Stimulated activated CD4-positive, alpha-beta T cell treated with anti-CD3 and anti-CD28 coated beads, Interleukin-15, amount 100 ng/mL, for 48 hours (primary cell): Measurements from ENCODE around the gene OCRL.

Experiments used
- DNase-seq, 2 donors: peaks; one replicate each; pipeline ENCODE4 v3.0.0-alpha.2; 2020; ENCODE audit warnings: low read depth in 2 of 2

OCRL gene

DNA sequence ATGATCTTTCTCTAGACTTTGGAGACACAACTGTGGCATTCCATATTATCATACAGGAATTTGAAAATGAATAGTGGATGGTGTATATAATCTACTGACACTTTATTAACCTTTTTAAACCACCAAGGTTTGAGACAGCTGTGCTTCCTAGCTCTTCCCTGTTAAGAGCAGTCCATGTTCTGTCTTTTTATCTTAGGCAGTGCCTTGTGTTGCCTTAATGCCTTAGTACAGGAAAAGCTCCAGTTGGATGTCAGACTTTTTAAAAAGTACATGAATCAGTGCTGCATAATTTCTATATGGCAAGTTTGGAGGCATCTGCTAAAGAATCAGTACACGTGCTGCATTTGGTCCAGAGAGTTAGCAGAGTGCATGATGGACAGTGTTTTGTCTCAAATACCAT lies 45.1 kb downstream of the OCRL start:
- no peak for DNase-seq

DNA sequence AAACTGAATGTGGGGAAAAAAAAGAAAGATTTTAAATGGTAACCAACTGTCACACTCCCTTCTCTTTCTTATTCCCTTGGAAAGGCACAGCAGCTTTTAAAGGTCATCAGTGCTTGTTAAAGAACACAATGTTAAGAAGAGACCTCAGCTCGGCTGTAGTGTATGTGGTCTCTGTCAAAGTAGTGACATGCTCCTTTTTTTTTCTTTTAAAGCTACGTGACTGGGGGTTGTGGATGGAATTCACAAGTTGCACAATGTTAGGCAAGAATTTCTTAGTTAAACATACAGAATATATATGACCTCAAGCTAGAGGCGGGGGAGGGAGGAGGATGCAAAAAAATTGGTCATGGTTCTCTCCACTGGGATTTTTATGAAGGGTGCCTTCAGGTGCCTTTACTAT lies 45.6 kb downstream of the OCRL start:
- DNase-seq, result no peak

DNA sequence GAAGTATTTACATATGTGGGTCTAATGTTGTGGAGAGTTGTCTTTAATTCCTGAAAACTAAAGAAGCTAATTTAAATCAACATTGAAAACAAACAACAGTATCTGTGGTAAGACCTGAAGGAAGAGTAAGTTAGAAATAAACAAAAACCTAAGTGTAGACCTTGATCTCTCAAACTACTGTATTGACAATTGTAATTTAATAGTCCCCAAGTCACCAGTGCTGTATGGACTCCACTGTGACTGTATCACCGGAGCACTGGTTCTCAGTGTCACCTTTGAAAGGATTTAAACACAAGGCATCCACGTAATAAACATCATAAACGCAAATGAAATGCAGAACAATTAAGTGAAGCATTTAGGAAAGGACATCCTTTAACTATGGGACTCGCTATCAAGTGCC lies 46.4 kb downstream of the OCRL start:
- DNase-seq, result no peak

DNA sequence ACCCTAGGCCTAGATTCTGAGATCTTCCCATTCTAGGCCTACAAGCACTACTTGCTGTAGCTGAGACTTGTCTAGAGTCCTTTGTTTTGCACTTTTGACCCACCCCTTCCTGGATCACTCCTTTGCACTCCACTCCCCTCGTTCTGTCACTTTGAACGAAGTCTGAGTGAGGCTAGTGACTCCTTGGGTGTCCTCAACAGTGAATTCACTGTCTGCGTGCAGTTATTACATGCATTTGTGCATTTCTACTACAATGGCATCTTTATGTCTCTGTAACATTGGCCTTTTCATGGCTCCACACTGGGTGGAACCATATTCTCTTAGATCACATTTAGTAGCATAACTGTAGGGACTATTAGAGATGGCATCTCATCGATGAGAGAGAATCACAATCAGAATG lies 50.5 kb downstream of the OCRL start:
- DNase-seq, result no peak

DNA sequence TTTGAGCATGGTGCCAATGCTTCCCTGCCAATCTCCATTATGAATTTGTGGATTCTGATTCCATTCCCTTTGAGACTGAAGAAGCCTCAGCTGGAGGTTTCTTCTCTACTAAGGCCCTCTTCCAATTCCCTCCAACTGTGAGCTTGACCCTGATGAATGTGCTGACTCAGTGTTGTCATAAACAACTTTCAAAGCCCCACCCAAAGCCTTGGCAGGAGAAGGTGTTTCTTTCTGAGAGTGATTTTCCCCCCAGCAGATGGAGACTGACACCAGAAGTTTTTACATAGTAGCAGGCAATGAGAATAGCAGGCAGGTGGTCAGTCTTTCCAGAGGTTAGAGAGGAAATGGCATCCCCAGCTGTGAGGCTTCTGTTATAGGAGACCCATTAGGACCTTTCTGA lies 53.1 kb downstream of the OCRL start:
- no peak for DNase-seq

DNA sequence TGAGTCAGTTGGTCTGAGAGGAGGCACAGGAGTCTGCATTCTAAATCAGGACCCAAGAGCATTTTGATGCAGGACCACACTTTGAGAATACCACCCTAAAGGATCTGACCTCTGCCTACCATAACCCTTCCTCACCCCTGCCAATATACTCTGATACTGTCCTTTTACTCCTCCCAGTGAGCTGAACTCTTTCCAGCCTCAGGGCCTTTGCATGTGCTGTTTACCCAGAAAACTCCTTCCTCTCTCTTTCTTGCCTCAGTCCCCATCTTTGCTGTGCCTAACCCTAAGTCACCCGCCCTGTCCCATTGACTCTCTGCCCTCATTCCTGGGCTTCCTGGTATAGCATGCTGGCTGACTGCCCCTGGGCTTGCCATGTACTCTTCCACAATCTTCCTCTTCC lies 54.7 kb downstream of the OCRL start:
- DNase-seq, result no peak

DNA sequence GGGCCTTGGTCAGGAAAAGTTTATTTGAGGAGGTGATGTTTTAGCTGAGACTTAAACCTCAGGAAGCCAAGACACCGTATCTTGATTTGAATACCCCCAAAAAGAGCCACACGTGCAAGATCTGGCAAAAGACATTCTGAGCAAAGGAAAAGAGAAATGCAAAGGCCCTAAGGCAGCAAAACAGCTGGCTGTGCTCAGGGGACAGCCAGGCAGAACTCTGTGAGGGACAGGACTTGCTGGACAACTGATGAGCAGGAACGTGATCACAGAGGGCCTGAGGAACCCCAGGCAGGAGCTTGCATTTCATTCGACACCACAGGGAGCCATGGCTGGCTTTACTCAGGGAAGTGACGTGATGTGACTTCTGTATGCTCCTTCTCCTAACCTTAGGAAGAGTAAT lies 56.0 kb downstream of the OCRL start:
- no peak for DNase-seq

DNA sequence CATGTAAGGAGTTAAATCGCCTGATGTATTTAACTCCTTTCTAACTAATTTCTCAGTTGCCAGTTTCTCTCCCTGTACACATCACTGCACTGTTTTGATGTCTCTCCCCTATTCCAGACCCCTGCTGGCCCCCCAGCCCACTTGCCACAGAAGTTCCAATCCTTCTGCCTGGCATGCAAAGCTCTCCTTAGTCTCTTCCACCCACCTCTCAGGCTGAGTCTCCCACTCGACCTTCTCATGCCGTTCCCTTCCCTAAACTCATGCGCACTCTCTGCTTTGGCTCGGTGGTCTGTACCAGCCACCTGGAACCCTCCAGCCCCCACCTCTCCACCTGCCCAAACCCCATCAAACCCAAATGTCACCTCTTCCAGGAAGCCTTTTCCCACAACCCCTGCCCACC lies 57.8 kb downstream of the OCRL start:
- DNase-seq, result no peak

DNA sequence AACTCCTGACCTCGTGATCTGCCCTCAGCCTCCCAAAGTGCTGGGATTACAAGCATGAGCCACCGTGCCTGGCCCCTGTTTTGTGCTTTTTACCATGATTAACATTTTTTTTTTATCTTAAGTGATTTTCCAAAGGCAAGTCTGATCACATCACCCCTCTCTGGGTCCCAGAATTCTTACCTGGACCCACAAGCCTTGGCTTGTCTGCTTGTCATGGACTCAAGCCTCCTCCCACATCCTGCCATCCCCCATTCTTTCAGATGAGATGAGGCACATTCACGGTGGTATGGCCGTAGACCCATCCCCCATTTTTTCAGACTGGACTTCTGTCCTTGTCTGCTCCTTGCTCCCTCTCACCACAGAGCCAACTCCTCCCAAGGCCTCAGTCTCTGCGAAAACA lies 59.4 kb downstream of the OCRL start:
- DNase-seq, result no peak

DNA sequence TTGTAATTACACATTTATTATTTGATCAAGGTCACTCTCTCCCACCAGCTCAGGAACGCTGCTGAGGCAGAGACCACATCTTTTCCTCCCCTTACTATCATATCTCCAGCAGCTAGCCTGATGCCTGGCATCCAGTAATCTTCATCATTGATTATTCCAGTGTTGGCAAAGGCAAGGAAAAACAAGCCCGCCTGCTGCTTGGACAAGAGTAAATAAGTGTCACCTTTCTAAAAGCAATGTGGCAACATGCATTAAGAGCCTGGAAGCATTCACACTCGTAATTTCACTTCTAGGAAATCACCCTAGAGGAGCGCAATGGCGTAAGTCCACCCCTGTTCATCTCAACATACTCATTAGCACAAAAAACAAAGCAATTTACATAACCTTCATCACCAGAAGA lies 59.9 kb downstream of the OCRL start:
- no peak for DNase-seq

DNA sequence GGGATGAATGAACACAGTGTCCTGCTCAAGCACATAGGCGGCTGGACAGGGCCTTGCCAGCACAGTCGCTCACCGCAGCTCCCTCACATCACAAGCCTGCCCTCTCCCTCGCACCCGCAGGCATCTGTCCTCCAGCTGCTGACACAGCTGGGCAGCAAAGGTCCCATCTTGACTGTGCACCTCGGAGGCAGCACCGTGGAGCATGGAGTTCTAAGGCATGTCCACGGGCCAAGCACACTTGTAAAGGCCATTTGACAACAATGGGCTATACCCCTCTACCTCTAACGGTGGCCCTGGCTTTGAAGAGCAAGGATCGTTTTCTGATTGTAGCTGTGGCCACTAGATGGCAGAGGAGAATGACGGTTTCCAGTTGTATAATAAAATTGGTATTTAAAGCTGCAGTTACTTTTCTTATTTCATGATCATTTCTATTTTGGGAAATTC lies 60.9 kb downstream of the OCRL start:
- no peak for DNase-seq

DNA sequence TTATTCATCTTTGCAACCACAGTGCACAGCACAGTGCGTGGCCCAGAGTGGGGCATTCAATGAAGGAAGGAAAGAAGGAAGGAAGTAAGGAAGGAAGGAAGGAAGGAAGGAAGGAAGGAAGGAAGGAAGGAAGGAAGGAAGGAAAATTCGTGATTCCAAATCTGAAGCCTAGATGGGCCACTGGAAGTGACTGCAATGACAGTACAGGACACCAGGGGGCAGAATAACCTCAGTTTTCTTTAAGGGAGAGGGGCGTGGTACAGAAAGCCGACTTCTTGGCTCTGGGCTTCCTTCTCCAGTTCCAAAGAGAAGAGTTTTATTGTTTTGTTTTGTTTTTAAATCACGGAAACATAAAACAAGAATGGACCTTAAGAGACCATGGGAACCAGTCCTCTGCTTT lies 66.9 kb downstream of the OCRL start:
- DNase-seq, result peak in 1 of 2 donors; percentile 36

DNA sequence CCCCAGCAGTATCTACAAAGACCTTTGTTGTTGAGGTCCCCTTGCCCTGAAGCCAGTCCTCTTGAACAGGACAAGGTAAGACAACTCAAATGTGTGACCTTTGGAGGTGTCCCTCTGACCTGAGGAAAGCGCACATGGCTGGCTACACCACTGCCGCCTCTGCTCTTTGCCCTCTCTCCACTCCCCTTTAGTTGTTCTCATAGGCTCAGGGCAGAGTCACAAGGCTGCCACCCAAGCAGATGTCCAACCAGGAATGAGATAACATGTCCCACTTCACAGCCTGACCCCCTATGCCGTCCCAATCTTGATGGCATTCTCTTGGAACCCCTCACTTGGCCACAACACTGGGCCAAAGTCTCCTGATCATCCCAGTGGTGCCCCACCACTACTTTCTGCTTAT lies 68.4 kb downstream of the OCRL start:
- no peak for DNase-seq

DNA sequence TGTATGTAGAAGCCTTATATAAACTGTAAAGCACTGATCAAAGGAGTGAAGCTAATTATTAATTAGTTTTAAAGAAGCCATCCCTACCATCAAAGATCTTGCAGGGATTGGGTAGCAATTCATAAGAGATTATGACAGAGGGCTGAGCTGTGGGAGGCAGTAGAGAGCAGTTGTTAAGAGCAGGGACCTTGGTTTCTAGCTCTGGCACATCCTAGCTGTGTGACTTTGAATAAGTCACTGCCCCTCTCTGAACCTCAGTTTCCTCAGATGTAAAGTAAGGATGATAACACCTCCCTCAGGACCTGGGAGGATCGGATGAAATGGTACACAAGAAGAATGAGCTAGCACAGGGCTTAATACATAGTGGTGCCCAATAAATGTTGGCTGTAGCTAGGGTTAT lies 69.3 kb downstream of the OCRL start:
- DNase-seq, result no peak

DNA sequence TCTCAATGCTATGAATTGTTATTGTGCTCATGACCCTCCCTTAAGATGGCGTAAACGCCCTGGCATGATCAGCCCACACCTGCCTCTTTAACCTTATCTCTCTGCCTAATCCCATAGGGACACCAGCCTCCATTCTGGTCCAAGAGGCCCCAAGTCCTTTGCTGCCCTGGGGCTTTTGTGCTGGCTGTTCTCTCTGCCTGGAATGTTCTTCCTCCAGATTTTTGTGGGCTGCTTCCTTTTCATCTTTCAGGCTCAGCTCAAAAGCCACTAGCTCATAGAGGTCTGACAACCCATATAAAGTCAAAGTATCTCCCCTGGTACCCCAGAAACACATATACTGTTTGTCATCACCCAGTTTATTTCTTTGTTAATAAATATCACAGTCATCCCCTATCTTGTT lies 72.3 kb downstream of the OCRL start:
- DNase-seq, result no peak

DNA sequence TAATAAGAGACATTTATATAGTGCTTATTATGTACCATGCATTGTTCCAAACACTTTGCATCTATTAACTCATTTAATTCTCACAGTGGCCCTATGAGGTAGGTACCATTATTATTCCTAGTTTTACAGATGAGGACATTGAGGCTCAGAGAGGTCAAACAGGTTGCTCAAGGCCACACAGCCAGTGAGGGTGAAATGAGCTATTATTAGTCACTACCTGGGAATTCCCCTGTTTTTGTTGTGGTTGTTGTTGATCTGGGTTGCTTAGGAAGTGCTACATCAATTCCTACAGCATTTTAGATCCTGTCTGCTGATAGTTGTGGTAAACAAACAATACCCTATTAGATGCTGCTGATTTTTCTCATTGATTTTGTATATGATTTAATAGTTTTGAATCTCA lies 73.5 kb downstream of the OCRL start:
- DNase-seq, result no peak

DNA sequence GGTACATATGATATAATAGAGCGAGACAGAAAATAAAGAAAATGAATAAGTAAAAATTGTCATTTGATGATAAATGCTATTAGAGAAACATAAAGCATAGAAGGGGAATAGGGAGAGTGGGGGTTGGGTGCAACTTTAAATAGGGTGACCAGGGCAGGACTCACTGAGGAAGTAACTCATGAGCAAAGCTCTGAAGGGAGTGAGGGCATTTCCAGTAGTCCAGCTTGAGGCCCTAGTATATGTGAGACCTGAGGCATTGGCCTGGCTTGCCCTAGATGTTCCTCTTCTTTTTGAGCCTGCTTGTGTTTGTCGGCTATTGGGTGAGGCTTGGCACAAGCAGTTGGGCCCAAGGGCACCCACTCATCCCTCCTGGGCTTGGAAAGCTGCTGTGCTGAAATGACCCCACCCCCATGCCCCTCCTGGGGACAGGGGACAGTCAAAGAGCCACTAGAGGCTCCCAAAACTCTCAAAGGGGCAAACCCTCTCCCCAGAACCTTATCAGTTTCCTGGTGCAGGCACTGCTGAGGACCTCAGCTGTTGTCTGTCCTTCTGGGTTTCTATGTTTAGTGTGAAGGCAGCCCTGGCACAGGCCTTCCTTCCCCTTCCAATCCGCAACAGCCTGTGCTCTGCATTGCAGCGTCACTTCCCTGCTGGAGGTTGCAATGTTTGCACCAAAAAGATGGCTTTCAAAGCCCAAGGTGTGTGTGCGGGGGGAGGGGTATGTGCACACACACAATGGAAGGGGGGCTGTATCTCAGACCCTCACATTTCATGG lies 74.6 kb downstream of the OCRL start:
- DNase-seq, result no peak

DNA sequence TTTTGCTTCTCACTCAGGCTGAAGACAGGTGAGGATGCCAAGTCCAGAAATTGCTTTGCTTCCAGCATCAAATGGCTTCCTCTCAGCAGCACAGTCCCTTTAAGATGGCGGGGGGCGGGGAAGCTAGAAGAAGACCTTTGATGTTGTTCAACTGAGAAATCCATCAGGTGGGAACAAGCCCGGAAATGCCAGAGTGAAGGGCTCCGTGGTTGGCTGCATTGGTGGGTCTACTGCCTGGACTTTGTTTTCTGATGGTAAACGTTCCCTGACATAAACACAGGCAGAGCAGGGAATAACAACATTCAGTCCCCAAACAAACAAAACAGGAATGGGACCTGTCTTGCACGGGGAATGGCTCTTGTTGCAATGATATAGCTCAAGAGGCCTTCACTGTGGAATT lies 77.4 kb downstream of the OCRL start:
- no peak for DNase-seq

DNA sequence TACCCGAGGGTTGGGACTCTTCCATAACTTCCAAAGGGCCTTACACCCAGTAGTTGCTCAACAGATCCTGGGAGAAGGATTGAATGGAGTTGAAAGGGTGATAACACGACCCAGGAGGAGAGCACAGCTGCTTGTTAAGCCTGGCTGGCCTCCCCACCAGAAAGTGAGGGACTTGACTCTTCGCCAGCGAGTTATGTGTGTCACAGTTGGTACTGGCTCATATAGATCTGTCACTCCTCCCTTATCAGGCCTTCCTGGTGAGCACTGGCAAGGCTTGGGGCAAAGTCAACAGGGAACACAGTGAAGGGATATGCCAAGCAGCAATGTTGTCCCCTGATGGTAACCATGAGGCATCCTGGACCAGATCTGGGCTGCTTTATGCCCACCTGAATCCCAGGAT lies 78.9 kb downstream of the OCRL start:
- no peak for DNase-seq

DNA sequence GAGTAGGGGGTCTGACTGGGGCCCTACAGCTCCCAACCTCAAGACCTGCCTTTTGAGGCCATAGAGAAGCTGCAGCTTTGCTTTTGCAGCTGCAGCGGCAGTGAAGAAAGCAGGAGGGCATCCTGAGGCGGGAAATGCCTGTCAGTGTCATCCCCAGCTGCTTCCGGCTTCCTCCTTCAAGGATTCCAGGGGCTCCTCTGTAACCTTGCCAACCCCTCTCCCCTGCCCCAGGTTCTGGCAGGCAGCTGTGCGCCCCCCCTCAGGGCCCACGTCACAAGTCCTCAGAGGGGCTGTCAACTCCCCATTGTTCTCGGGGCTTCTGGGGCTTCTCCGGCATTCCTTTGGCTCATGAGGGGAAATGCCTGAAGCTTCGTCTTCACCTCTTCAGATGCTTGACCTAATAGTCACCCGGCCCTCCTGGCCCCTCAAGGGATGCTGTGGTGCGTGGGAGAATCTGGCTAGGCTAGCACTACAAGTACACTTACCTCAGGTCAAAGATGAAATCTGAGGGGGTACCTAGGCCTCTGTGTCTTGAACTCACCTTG lies 82.8 kb downstream of the OCRL start:
- DNase-seq, result no peak

DNA sequence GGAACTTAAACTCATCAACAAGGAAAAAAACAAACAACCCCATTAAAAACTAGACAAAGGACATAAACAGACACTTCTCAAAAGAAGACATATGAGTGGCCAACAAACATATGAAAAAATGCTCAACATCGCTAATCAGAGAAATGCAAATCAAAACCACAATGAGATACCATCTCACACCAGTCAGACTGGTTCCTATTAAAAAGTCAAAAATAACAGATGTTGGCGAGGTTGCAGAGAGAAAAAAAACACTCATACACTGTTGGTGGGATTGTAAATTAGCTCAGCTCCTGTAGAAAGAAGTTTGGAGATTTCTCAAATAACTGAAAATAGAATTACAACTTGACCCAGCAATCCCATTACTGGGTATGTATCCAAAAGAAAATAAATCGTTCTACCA lies 86.0 kb downstream of the OCRL start:
- DNase-seq, result no peak

DNA sequence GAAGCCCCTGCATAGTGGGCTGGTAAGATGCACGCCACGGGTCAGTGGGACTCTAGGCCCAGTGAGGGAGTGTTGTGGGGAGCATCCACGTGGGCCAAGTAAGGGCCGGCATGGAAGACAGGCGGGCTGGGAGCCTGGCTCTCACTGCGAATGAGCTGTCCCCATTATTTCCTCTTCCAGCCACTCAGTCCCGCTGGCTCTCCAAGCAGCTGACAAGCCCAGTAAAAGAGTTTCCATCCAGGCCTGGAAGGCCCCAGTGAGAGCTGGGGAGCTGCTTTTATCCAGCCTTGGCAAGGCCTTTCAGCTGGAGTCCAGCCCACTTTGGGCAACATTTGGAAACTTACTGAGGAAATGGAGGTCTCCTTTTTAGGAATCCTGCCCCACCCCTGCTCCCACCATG lies 89.8 kb downstream of the OCRL start:
- DNase-seq, result no peak

DNA sequence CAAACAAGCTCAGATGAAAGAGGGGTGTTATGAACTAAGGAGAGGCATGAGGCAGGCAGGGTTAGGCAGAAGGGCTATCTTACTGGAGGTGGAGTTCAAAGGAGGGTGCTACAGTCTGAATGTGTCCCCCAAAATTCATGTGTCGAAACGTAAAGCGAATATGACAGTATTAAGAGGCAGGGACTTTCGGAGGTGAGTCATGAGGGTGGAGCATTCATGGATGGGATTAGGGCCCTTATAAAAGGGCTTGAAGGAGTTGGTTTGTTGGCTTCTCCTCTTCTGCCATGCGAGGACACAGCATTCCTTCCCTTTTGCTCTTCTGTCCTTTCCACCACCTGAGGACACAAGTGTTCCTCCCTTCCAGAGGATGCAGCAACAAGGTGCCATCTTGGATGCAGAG lies 91.8 kb downstream of the OCRL start:
- DNase-seq, result no peak

DNA sequence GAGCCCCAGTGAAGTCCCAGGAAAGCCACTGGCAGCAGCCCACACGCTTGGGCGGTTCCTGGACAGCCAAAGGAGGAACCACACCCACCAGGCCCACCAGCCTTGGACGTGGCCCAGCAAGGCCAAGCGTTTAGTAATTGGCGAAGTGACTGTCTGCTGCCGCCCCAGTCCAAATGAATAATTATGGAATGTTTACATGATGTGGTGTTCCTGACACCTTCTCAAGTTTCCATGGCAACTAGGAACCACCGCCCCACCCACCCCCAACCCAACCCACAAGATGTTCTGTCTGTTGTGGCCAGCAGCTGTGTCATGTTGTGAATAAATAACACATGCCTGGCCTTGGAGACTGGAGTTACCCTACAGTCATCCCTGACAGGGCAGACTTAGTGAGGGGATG lies 92.4 kb downstream of the OCRL start:
- no peak for DNase-seq
